Measurements from ENCODE around the gene TC2N. TPM values are rescaled to one million over a fixed set of nuclear protein-coding genes. Genes with fewer than 3 reads are reported as not detected.

Gene TC2N
- total RNA-seq, 1 donor from 2014 or later, result 1.2 TPM

DNA sequence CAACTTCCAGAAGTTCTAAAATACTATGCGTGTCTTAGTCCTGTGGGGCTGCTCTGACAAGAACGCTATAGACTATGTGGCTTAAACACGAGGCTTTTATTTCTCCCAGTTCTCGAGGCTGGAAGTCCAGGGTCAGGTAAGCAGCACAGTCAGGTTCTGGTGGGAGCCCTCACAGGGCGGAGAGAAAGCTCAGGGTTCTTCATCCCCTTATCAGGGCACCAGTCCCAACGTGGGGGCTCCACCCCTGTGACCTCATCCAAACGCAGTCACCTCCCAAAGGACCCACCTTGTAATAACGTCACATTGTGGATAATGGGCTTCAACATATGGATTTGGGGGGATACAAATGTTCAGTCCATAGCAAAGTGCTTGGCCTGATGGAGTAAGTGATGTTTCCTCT lies 37.1 kb upstream of the TC2N start:
- peaks cover 28% of the 10 kb centered on the region for H3K27me3 Mint-ChIP-seq (ENCODE audit: low read depth, unreplicated experiment)
- H3K36me3 Mint-ChIP-seq (ENCODE audit: low read depth, unreplicated experiment), result peaks cover 4% of the 10 kb centered on the region
- Histone ChIP-seq H3K4me3 (ENCODE audit: insufficient read depth, low read depth, low read length) (no peak overlapping the region), H3K79me2 (ENCODE audit: insufficient read depth, low read length) (no peaks in the 10 kb centered on the region), H3K27ac (ENCODE audit: low read depth, low read length) (no peak overlapping the region), H3K4me2 (ENCODE audit: low read length) (no peak overlapping the region), H4K20me1 (ENCODE audit: insufficient read depth, low read length) (no peaks in the 10 kb centered on the region), H3K27me3 (ENCODE audit: insufficient read depth, low read length) (no peaks in the 10 kb centered on the region), H3K9me3 (ENCODE audit: insufficient read depth, low read depth, low read length) (no peaks in the 10 kb centered on the region), H2AFZ (ENCODE audit: low read depth, low read length) (no peak overlapping the region), H3K36me3 (ENCODE audit: insufficient read depth, low read length) (no peaks in the 10 kb centered on the region), H3K9ac (ENCODE audit: low read length) (no peak overlapping the region), H3K4me1 (ENCODE audit: insufficient read depth, low read length) (no peaks in the 10 kb centered on the region)
- no peak overlapping the region for H3K4me3 Mint-ChIP-seq (ENCODE audit: unreplicated experiment)
- no peaks in the 10 kb centered on the region for H3K9me3 Mint-ChIP-seq (ENCODE audit: unreplicated experiment)
- H3K27ac Mint-ChIP-seq (ENCODE audit: unreplicated experiment), result no peak overlapping the region
- DNase-seq (ENCODE audit: low read depth) (no peak), FAIRE-seq (no peak)
- H3K4me1 Mint-ChIP-seq (ENCODE audit: low read depth, unreplicated experiment), result peaks cover 4% of the 10 kb centered on the region
- TF ChIP-seq, protein P1, sequence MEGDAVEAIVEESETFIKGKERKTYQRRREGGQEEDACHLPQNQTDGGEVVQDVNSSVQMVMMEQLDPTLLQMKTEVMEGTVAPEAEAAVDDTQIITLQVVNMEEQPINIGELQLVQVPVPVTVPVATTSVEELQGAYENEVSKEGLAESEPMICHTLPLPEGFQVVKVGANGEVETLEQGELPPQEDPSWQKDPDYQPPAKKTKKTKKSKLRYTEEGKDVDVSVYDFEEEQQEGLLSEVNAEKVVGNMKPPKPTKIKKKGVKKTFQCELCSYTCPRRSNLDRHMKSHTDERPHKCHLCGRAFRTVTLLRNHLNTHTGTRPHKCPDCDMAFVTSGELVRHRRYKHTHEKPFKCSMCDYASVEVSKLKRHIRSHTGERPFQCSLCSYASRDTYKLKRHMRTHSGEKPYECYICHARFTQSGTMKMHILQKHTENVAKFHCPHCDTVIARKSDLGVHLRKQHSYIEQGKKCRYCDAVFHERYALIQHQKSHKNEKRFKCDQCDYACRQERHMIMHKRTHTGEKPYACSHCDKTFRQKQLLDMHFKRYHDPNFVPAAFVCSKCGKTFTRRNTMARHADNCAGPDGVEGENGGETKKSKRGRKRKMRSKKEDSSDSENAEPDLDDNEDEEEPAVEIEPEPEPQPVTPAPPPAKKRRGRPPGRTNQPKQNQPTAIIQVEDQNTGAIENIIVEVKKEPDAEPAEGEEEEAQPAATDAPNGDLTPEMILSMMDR (IDR thresholded peaks at IDR 0.05; ENCODE audit: insufficient read depth, low read depth, low read length), result no peak
- TF ChIP-seq EZH2 (IDR thresholded peaks at IDR 0.05; ENCODE audit: insufficient read depth, low read length), result no peak

DNA sequence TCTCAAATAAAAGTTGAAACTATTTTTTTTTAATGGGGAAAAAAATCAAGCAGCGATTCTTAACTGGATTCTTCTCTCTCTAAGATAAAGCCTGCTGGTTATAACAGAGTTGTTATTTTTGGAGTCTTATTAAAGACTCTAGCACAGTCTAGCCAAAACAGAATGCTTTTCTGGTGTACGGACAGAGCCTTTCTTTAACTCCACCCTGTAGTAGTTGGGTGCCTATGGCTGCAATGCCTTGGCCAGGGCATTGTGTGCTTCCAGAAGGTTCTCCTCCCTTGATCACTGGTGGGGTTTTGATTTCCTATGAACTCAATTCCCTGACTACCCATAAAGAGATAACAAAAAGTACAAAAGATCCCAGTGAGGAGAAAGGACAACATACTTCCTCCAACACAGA lies 35.7 kb upstream of the TC2N start:
- no peak overlapping the region for H3K27ac Mint-ChIP-seq (ENCODE audit: unreplicated experiment)

DNA sequence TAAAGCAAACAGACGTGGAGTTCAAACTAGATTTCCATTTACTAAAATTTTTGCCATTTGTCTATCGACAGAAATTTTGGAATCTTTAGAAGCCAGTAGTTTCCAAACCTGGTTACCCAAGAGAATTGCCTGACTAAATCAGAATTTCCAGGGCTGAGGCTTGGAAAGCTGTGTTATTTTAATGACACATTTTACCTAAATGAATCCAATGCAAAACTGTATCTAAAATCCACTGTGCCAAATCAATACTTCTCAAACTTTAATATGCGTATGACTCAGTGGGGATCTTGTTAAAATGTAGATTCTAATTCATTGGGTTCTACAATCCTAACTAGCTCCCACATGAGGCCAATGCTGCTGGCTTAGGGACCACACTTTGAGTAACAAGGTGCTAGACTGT lies 35.0 kb upstream of the TC2N start:
- Mint-ChIP-seq H3K4me1 (ENCODE audit: low read depth, unreplicated experiment) (peaks cover 5% of the 10 kb centered on the region), H3K9me3 (ENCODE audit: unreplicated experiment) (no peaks in the 10 kb centered on the region), H3K4me3 (ENCODE audit: unreplicated experiment) (no peak overlapping the region), H3K27ac (ENCODE audit: unreplicated experiment) (no peak overlapping the region), H3K27me3 (ENCODE audit: low read depth, unreplicated experiment) (peaks cover 22% of the 10 kb centered on the region), H3K36me3 (ENCODE audit: low read depth, unreplicated experiment) (peaks cover 4% of the 10 kb centered on the region)
- Histone ChIP-seq H3K4me2 (ENCODE audit: low read length) (no peak overlapping the region), H2AFZ (ENCODE audit: low read depth, low read length) (no peak overlapping the region), H3K27ac (ENCODE audit: low read depth, low read length) (no peak overlapping the region), H3K9ac (ENCODE audit: low read length) (no peak overlapping the region), H4K20me1 (ENCODE audit: insufficient read depth, low read length) (no peaks in the 10 kb centered on the region), H3K36me3 (ENCODE audit: insufficient read depth, low read length) (no peaks in the 10 kb centered on the region), H3K27me3 (ENCODE audit: insufficient read depth, low read length) (no peaks in the 10 kb centered on the region), H3K79me2 (ENCODE audit: insufficient read depth, low read length) (no peaks in the 10 kb centered on the region), H3K9me3 (ENCODE audit: insufficient read depth, low read depth, low read length) (no peaks in the 10 kb centered on the region), H3K4me3 (ENCODE audit: insufficient read depth, low read depth, low read length) (no peak overlapping the region), H3K4me1 (ENCODE audit: insufficient read depth, low read length) (no peaks in the 10 kb centered on the region)
- no peak for TF ChIP-seq EZH2 (IDR thresholded peaks at IDR 0.05; ENCODE audit: insufficient read depth, low read length)
- FAIRE-seq (no peak), DNase-seq (ENCODE audit: low read depth) (no peak)

More for the DNA sequence above, 35.7 kb upstream of the TC2N start:
- Histone ChIP-seq H3K4me3 (ENCODE audit: insufficient read depth, low read depth, low read length) (no peak overlapping the region), H4K20me1 (ENCODE audit: insufficient read depth, low read length) (no peaks in the 10 kb centered on the region), H3K79me2 (ENCODE audit: insufficient read depth, low read length) (no peaks in the 10 kb centered on the region), H3K4me1 (ENCODE audit: insufficient read depth, low read length) (no peaks in the 10 kb centered on the region), H3K9me3 (ENCODE audit: insufficient read depth, low read depth, low read length) (no peaks in the 10 kb centered on the region), H3K36me3 (ENCODE audit: insufficient read depth, low read length) (no peaks in the 10 kb centered on the region), H3K27ac (ENCODE audit: low read depth, low read length) (no peak overlapping the region), H3K4me2 (ENCODE audit: low read length) (no peak overlapping the region), H2AFZ (ENCODE audit: low read depth, low read length) (no peak overlapping the region), H3K27me3 (ENCODE audit: insufficient read depth, low read length) (no peaks in the 10 kb centered on the region), H3K9ac (ENCODE audit: low read length) (no peak overlapping the region)
- Mint-ChIP-seq H3K9me3 (ENCODE audit: unreplicated experiment) (no peaks in the 10 kb centered on the region), H3K4me1 (ENCODE audit: low read depth, unreplicated experiment) (peaks cover 5% of the 10 kb centered on the region), H3K27me3 (ENCODE audit: low read depth, unreplicated experiment) (peaks cover 28% of the 10 kb centered on the region), H3K36me3 (ENCODE audit: low read depth, unreplicated experiment) (peaks cover 4% of the 10 kb centered on the region), H3K4me3 (ENCODE audit: unreplicated experiment) (no peak overlapping the region)
- FAIRE-seq (no peak), DNase-seq (ENCODE audit: low read depth) (no peak)
- TF ChIP-seq, protein P1 (IDR thresholded peaks at IDR 0.05; ENCODE audit: insufficient read depth, low read depth, low read length), result no peak
- no peak for TF ChIP-seq EZH2 (IDR thresholded peaks at IDR 0.05; ENCODE audit: insufficient read depth, low read length)

Measured in astrocyte (in vitro differentiated cells and primary cell).